ENCODE data around the gene CFAP74.

GRCh38 chr1:1969505-1969900 lies 34.1 kb downstream of the CFAP74 start:
- TF ChIP-seq CTCF (IDR thresholded peaks at IDR 0.05) (no peak), POLR2A (IDR thresholded peaks at IDR 0.05) (no peak)

Measured in heart left ventricle (tissue), 13 donors.